Measurements from ENCODE around the gene MPV17L2.

- TF ChIP-seq, protein P1, sequence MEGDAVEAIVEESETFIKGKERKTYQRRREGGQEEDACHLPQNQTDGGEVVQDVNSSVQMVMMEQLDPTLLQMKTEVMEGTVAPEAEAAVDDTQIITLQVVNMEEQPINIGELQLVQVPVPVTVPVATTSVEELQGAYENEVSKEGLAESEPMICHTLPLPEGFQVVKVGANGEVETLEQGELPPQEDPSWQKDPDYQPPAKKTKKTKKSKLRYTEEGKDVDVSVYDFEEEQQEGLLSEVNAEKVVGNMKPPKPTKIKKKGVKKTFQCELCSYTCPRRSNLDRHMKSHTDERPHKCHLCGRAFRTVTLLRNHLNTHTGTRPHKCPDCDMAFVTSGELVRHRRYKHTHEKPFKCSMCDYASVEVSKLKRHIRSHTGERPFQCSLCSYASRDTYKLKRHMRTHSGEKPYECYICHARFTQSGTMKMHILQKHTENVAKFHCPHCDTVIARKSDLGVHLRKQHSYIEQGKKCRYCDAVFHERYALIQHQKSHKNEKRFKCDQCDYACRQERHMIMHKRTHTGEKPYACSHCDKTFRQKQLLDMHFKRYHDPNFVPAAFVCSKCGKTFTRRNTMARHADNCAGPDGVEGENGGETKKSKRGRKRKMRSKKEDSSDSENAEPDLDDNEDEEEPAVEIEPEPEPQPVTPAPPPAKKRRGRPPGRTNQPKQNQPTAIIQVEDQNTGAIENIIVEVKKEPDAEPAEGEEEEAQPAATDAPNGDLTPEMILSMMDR (conservative IDR thresholded peaks at IDR 0.05; ENCODE audit: low read length): no peak
- no peak for TF ChIP-seq EZH2phosphoT487 (IDR thresholded peaks at IDR 0.05; ENCODE audit: borderline replicate concordance)
Observed at GRCh38 chr19:18147396-18147795, 45.6 kb upstream of the MPV17L2 start.

All from Loucy (cell line).